ENCODE results near the gene SGMS1.

GRCh38 chr10:50648935-50649227 lies 25.1 kb upstream of the SGMS1 start:
- TF ChIP-seq CTCF (IDR thresholded peaks at IDR 0.05; ENCODE audit: low read length), result no peak
- no peak for TF ChIP-seq EZH2 (IDR thresholded peaks at IDR 0.05; ENCODE audit: borderline replicate concordance, low read length)

Data from OCI-LY1 (cell line).